Thyroid gland (tissue), 4 donors: ENCODE data around the gene AGBL4.

Experiments
- CTCF ChIP-seq, 6 experiments: fragments of 200-600 bp in 3 of 6; fragments of 450-650 bp in 3 of 6; sonication (generic) in 3 of 6; IDR thresholded peaks; one replicate each; pipeline ENCODE4 v1.5.1; 2016 to 2019; ENCODE audit warnings: antibody characterized with exemption in 6 of 6, mild to moderate bottlenecking in 2 of 6, inconsistent platforms in 1 of 6, moderate library complexity in 1 of 6
- POLR2A ChIP-seq, 2 donors: fragments of 450-650 bp; IDR thresholded peaks; one replicate each; pipeline ENCODE4 v1.6.1; 2017; ENCODE audit warnings: antibody characterized with exemption in 2 of 2, mild to moderate bottlenecking in 2 of 2, moderate library complexity in 1 of 2

GRCh38 chr1:48629867-48630266, 1393.9 kb downstream of the AGBL4 start:
- TF ChIP-seq CTCF (IDR thresholded peaks at IDR 0.05) (no peak), POLR2A (IDR thresholded peaks at IDR 0.05) (no peak)
